Activated naive CD4-positive, alpha-beta T cell treated with anti-CD3 and anti-CD28 coated beads, Interleukin-2, amount 50 U/mL, for 16 hours (primary cell): ENCODE measurements around the gene MINDY3.
"Not testable (repeated sequence)": the region's sequence is repeated elsewhere in the genome, so short reads cannot be mapped to it uniquely, and the experiment has no call there.

Experiments used
- DNase-seq: peaks from one replicate; pipeline ENCODE4 v3.0.0-alpha.2; 2020

MINDY3 gene

DNA sequence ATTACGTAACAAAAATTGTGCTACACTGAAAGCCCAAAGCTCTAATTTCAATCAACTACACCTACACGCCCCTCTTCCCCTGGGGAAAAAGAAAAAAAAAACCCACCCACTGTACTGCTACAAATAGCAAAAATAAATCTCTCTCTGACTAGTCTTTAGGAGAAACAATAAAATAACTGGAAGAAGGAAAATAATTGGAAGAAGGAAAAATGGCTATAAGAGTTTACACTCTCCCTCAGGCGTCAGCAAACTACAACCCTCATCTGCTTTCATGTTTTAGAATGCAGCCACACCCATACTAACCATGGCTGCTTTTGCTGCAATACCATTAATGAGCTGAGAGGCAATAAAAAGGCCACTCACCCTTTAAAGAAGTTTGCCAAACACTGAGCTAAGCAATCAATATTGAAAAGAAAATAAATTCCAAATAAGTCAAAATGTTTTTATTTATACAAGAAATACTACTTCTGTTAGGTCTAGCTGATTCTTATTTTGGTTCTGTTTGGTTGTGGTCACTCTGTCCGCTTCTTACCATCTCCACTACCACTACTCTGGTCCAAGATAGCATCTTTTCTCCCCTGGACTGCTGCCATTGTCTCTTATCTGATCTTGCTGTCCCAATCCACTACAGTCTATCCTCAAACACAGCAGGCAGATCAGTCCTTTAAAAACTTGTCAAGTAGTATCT, 3.8 kb downstream of the MINDY3 start:
- DNase-seq, result no peak

DNA sequence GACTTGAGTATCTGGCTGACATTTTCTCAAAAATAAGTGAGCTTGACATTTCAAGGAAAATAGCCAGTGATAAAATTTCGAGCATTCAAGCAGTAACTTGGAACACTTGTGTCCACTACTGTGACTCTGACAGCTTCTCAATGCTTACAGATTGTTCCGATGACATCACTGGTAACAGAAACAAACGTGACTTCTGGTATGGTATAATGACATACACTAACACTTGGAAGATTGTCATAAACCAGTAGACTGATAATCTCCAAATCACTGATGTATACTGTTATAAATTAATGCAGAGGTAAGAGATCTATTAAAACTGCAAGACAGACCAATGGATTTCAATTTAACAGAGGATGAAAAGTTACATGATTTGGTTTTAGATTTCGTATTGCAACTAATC, 6.5 kb downstream of the MINDY3 start:
- no peak for DNase-seq

DNA sequence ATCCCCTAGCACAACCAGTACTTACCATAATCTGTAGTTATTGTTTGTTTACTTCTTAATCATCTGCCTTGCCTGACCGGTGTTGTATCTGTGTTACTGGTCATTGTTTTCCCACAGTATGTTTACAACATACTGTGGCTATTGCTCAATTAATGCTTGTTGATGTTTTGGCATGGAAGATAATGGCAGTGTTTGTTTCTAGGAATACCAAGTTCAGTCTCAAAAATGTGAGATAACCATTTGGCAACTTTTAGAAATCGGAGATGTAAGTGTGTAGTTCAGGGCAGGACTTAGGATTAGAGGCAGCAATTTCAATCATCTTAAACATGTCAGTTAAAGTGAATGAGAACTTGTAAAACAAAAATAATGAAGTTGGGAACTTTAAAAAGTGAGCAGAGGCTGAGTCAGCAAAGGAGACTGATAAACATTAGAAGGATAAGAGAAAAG, 8.2 kb downstream of the MINDY3 start:
- DNase-seq, result no peak

DNA sequence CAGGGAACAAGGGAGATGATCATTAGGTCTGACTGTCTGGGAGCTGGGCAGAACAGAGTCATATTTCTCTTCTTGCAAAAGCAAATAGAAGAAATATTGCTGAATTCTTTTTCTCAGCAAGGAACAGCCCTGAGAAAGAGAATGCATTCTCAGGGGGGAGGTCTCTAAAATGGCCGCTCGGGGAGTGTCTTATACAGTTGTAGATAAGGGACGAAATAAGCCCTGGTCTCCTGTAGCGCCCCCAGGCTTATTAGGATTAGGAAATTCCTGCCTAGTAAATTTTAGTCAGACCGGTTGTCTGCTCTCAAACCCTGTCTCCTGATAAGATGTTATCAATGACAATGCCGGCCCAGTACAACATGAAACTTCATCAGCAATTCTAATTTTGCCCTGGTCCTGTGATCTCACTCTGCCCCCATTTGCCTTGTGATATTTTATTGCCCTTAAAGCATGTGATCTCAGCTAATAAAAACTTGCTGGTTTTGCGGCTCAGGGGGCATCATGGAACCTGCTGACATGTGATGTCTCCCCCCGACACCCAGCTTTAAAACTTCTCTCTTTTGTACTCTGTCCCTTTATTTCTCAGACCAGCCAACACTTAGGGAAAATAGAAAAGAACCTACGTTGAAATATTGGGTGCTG, 9.8 kb downstream of the MINDY3 start:
- not testable (repeated sequence) for DNase-seq

DNA sequence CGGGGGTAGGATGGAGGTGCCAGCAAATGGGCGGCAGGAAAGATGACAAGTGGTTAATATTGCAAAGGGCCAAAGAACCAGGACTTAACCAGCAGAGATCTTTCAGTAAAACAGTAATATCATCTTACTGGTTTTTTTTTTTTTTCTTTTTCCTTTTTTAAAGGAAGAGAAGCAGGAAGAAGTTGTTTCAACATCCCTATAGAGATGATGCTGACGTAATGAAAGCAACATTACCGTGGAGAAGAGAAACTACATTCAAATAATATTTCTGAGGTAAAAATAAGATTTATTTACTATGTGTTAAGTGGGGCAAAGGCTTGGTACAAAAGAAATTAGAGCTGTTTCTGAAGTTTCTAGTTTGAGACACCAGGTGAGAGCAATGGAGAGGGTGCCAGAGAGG, 11.0 kb downstream of the MINDY3 start:
- no peak for DNase-seq

DNA sequence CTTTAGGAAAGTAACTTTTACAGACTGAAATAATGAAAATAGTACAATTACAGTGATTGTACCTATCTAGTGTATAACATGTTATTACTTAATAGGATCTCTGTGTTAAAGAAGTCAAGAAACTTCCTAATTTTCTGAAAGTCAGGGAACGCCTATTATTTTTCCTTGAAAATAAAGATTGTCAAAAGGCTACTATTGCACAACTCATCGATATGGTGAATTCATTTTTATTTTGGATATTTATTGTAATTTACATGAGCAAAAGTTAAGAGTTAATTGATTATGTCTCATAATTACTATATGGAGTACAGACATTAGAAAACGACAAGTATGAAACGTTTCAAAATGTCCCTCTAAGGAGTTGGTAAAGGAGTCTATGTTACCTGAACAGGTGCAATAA, 12.8 kb downstream of the MINDY3 start:
- DNase-seq, result no peak

DNA sequence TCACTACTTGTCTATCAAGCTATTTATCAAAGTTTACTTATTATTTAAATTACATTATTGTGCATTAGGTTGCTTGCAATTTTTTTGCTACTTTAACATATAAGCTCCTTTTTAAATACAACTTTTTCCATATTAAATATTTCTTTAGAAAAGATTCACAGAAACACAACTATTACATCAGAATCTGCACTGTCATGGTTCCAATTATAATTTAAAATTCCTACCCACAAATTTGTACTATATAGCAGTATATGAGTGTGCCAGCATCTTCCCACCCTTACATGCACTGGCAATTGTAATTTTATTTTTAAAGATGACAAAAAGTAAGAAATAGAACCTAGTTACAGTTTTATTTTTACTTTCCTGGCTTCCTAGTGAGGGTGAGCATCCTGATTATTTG, 15.8 kb downstream of the MINDY3 start:
- no peak for DNase-seq

DNA sequence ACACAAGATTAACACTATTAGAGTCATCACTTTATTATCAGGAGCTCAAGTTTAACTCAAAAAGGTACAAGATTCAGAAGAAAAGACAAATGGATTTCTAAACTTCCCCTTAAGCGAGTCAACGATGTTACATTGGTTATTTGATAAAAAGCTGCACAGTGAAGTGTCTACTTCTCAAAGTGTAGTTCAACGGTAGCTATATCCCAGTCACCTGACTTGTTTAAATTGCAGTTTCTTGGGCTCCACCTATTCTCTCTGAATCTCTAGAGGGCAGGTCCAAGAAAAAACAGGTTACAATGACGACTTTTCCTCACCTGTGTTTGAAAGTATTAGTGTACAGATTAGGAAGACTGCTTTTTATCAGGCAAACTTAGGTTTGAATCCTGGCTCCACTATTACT, 16.6 kb downstream of the MINDY3 start:
- DNase-seq, result no peak

DNA sequence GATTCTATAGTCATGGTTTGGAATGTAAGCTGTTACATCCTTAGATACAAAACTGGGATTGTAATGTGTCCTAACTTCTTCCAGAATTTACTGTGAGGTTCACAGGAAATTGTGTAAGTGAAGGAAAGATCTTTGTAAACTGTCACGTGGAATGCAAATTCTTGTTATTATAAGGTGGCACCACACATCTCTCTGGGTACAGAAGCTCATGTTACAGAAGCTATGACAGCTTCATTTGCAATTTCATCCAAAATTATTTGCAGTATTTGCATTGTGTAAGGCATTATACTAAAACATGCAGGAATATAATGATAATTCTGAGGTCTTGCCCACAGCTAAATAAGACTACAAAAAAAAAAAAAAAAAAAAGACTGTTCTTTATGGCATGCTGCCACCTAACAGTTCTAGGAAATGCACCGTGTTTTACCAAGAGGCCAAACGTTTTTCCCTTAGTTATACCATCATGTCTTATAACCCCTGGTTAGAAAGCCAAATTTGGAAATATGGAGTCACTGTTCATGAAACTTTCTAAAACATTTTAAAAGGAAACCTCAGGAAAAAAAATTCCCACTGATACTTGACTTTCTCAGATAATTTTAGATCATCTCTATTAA, 17.6 kb downstream of the MINDY3 start:
- DNase-seq, result no peak

DNA sequence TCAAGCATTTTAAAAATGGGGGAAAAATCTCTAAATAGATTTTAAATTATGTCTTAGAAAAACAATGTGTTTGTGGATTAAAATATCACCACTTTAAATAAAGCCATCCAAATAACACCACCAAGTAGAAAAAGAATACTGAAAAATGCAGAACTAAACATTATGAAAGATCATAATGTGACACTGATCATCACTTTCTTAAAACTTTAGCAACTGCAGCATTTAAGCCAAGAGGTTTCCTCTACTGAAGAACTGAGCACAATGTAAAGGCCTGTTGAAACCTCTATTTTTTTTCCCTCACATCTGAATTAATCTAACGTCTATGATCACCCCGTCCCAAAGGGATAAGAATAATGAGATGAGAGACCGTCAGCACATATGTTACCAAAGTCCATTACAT, 18.6 kb downstream of the MINDY3 start:
- DNase-seq, result no peak

DNA sequence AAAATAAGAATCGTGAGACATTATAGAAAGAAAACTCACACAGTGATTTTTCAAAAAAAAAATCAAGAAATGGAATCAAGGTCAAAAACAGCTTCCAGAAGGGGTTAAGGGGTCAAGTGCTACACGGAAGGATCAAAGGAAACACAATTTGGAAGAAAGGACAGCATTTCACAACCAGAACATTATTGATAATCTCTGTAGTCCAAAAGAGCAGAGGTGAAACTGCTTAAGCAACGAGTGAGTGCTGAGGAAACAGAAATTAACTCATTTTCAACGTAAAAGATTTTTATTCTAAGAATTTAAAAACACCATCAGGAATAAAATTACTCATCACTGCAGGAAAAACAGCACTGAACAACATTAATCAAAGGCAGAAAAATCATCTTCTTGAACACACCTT, 23.5 kb downstream of the MINDY3 start:
- DNase-seq, result no peak

DNA sequence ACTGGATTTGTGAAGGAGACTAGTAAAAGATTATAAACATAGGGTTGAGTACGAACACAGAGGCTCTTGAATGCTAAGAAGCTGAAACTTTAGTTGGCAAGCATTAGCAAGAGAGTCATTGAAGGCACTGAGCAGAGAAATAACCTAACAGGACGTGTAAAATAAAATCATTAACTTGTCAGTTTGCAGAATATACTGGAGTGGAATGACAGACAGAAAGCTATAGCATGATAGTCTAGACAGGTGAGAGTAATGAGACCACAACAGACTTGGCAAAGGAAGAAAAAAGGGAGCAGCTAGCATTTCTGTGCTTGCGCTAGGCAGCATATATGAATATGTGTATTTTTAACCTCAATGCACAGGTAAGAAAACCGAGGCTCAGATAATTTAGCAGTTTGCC, 30.8 kb downstream of the MINDY3 start:
- DNase-seq, result no peak

DNA sequence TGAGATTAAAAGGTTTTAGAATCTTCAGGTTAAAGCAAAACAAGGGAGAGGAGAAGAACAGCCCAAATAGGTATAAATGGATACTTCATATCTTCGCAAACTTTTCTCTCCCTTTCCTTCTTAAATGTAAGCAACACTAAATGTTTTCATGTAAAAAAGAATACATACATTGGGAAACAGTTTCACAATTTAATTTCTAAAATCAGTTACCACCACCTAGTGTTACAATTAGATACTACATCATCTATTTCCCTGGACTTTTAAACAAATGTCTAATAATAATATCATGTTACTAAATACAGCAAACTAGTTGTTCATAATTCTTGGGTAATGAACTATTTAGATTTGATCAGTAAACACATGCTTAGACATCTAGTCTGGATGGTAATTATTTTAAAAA, 35.8 kb downstream of the MINDY3 start:
- DNase-seq, result no peak

DNA sequence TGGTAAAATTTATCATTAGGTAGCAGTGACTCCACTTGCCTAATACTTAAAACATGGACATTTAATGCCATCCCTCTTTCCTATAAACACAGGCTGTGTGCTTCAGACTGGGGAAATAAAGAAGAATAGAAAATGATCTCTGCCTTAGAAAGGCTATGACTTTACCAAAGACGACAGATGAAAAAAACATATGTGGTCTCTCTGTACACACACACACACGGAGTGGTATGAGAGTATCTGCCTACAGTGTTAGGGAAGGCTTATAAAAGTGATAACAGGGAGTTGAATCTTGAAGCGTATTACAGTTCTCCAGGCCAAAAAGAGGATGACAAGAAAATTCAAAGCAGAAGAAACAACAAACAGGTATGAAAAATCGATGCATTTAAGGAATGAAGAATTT, 38.2 kb downstream of the MINDY3 start:
- DNase-seq, result no peak

DNA sequence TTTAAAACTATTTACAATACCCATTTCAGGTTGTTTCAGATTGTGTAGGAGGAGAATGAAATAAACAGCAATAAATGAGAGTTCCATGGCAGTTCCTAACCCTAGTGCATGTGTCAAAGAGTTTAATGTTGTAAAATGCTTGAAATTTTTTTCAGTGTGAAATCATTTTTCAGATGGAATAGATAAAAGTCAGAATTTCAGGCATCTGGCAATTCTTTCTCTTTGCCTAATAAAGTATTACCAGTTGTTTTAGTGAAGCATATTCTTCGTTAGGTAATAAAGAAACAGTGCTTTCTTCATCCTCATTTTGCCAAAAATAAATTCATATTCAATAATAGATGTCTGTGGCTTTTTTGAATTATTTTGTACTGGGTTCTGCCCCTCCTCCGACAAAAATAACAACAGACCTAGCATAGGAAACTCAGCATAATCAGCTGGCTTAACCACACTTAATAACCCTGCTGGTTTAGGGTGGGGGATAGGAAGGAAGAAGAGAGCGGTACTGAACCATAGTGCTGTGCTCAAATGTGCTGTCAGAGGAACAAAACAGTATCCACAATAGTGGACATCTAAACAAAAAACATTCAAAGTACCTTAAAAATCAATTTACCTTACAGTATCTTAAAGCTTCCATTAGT, 39.1 kb downstream of the MINDY3 start:
- no peak for DNase-seq

DNA sequence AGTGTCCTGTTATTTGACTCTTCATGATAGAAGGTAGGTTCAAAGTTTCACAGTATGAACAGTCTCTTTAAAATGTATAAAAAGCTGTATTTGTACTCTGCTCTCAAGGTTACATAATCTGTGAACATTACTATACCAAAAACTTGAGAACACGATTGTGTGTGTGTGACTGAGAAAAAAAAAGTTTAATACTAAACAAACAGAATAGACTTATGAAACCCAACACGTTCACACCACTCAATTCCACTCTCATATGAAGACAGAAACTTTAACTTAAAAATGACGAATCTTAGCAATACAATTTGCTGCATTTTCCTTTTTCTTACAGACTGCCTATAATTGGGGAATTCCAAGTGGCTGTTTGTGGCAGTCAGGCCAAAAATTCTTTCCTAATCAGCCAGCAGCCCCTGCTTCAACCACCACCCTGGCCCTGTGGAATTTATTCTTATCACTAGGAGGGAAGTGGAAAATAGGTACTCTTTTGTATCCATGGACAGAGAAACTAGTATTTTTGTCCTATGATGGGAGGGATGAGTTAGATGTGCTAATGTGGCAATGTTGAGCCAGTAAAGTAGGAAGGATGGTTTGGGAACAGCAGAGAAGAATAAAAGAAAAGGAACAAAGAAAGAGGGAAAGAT, 42.8 kb downstream of the MINDY3 start:
- no peak for DNase-seq

DNA sequence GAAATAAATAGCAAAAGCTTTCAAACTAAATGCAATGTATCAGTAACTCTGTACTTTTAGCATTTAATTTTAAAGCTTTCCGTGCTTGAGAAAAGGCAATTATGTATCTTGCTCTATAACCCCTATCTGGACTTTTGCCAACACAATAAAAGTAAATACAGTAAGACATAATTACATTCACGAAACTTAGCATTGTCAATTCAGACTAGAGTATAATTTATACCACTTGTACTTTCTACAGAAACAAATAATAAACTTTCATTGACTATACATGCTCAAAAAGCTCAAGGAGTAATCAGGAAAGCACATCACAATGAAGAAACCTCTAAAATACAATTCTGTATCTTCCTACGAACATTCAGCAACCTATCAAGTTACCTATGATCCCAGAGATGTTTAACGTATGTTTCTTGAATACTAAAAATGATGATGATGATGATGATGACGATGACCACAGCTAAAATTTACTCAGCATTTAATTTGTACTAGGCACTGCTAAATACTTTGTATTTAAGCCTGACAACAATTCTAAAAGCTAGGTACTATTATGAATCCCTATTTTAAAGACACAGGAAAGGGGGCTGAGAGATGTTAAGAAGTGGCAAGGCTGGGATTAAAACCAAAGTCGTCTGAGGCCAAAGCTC, 44.9 kb downstream of the MINDY3 start:
- no peak for DNase-seq

DNA sequence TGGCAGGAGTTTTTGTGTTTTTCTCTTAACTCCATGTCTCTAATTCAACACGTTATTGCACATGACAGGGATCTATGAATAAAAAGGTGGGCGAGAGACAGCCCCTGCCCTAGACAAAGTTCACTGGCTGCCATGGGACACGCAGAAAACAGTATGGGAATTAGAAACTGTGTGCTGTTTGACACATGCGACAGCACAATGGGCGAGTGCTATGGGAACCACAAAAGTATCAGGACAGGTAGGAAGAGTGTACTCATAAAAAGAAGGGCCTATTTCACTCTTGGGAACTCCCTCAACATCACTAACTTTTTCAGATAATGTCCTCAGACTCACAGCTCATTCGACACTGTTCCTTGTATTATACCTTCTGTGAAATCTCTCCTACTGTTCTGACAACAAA, 45.7 kb downstream of the MINDY3 start:
- DNase-seq, result no peak

DNA sequence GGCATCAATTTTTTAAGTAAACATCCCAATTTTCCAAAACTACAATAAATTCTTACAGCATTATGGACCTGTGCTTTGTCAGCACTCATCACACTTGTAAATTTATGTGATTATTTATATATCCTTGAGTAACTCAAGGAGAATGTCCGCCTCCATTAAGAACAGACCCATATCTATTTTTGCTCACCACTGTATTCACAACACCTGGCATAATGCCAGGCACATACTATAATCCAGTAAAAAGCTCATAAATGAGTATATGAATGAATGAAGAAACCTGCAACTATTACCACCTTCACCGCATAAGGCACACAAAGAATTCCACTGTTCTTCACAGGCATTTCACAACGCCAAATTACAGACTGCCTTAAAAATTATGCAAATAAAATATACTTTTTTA, 46.9 kb downstream of the MINDY3 start:
- DNase-seq, result no peak

DNA sequence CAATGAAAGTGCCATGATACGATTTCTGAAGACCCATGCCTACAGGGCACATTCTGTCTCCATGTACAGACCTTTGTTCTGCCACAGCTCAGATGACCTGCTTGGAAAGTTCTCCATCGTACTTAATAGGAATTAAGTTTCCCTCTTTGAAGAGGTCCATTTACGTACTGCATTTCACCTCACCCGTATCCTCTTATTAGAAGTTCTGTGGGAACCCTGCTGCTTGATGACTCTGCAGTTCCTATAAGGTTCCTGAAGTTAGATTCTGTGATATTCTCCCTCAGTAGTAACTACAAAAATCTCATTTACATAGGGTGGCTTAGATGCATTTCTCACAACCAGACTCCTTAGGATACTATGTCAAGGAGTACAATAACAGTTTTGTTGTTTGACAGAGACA, 50.9 kb downstream of the MINDY3 start:
- DNase-seq, result no peak

DNA sequence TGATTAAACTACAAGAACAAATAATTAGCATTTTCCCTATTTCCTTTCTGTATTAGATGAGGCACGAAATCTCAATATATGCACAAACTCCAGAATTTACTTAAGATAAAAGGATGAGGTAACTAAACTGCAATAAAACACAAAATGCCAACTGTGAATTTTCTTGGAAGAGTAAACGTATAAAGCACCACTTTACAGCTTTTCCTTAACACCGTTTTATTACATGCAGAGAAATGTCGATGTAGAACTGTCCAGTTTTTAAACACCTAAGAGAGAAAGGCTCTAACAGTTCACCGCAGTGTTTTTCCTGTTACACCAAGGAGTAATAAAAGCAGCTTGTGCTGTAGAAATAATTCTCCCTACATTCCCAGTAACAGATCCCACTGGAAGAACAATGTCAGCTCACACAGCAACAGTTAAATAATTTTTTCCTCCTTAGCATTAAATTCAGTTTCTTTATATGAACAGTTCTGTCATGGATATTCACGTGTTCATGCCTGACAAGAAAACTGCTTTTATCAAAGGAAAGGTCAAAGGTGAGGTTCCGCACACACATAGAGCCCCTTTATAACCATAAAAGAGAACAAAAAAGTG, 52.0 kb downstream of the MINDY3 start:
- DNase-seq, result no peak

DNA sequence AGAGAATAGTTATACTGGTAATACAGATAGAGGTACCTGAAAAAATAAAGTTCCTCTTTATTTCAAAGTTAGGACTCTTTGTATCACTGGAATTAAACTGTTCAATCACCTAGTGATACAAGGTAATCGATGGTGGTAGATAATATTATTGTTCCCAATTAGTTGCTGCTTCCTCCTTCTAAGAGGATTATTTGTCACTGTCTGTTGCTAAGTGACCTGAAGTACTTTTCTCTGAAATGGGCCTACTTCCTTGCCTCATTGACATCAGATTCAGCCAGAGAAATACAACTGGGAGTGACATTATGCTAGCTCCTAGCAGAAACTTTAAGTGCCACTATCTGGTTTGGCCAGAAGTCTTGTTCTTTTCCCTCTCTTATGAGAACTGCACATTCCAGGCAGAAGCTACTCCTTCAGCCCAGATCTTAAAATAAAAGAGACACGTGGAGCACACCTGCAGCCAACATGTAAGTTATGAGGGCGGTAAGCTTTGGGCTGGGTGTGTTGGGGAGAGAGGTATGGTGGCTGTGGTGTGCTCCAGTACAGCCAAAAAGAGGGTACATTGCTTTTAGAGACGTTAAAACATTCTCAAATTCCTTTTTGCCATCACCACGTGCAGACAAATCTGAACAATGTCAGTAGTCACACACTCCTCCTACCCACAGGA, 54.8 kb downstream of the MINDY3 start:
- no peak for DNase-seq
